Panc1 (cell line): Measurements from ENCODE around the gene SLC38A9. TPM values are rescaled to one million over a fixed set of nuclear protein-coding genes. Genes with fewer than 3 reads are reported as not detected.

ENCODE experiments used
- ATAC-seq: fragments of 200-7000 bp; cut with Tn5 transposase; 2 replicates; pipeline ENCODE4 v1.9.1; 2020; ENCODE audit warnings: mild to moderate bottlenecking, moderate library complexity
- BruUV-seq: library from RNA; stranded (reverse); fragments of 400-500 nt; replicated peaks from 2 replicates; lab custom pipeline; 2021; lab: Mats Ljungman, UMichigan
- CTCF ChIA-PET: fragments of 300-600 bp; sonication (Branson Sonifier 250); formaldehyde crosslinking; loops from one replicate; lab custom pipeline; 2022; ENCODE audit warnings: antibody characterized with exemption; lab: Charles Lee
- POLR2A ChIA-PET: fragments of 300-600 bp; sonication (Branson Sonifier 250); formaldehyde crosslinking; loops from one replicate; lab custom pipeline; 2022; ENCODE audit warnings: antibody characterized with exemption; lab: Charles Lee
- DNase-seq: peaks from one replicate; pipeline ENCODE4 v3.0.0-alpha.2; 2010; ENCODE audit warnings: low read depth, low spot score
- H3K27ac ChIP-seq: 2 replicates; pipeline ENCODE4 v1.5.1; 2011; ENCODE audit warnings: mild to moderate bottlenecking, low read length, inconsistent platforms
- H3K27me3 ChIP-seq: fragments of 200-500 bp; sonication (Bioruptor generic); 2 replicates; pipeline ENCODE4 v1.6.0; 2014; ENCODE audit warnings: low read length, inconsistent platforms; ENCODE audit not compliant: control insufficient read depth, insufficient read depth
- H3K36me3 ChIP-seq: fragments of 200-500 bp; sonication (Bioruptor generic); 2 replicates; pipeline ENCODE4 v1.5.1; 2014; ENCODE audit warnings: inconsistent platforms, mild to moderate bottlenecking, low read length, moderate library complexity; ENCODE audit not compliant: control insufficient read depth, insufficient read depth
- H3K4me1 ChIP-seq: 2 replicates; pipeline ENCODE4 v1.5.1; 2011; ENCODE audit warnings: inconsistent platforms, mild to moderate bottlenecking, low read length, moderate library complexity; ENCODE audit not compliant: control insufficient read depth, insufficient read depth
- H3K4me3 ChIP-seq, 2 experiments: 2 replicates each; pipeline ENCODE4 v1.5.1; 2011 to 2012; ENCODE audit warnings: low read depth in 2 of 2, low read length in 2 of 2, mild to moderate bottlenecking in 2 of 2, inconsistent platforms in 1 of 2, moderate library complexity in 1 of 2
- H3K9me3 ChIP-seq: fragments of 200-500 bp; sonication (Bioruptor generic); 2 replicates; pipeline ENCODE4 v1.5.1; 2014; ENCODE audit warnings: low read depth, mild to moderate bottlenecking, inconsistent platforms, low read length, moderate library complexity; ENCODE audit not compliant: control insufficient read depth, insufficient read depth
- POLR2AphosphoS5 ChIP-seq: IDR thresholded peaks from 2 replicates; pipeline ENCODE4 v1.6.1; 2012; ENCODE audit warnings: mild to moderate bottlenecking, low read depth, low read length, moderate library complexity
- REST ChIP-seq, 2 experiments: IDR thresholded peaks; 2 replicates each; pipeline ENCODE4 v1.6.1; 2011 to 2012; ENCODE audit warnings: low read depth in 2 of 2, control low read depth in 1 of 2, low read length in 1 of 2, mild to moderate bottlenecking in 1 of 2, moderate library complexity in 1 of 2; ENCODE audit not compliant: insufficient read depth in 1 of 2
- SIN3A ChIP-seq: IDR thresholded peaks from 2 replicates; pipeline ENCODE4 v1.6.1; 2012; ENCODE audit warnings: low read depth, mild to moderate bottlenecking, low read length, moderate library complexity, borderline replicate concordance; ENCODE audit not compliant: insufficient read depth
- TCF7L2 ChIP-seq: IDR thresholded peaks from 2 replicates; pipeline ENCODE4 v1.6.1; 2011; ENCODE audit warnings: mild to moderate bottlenecking, low read depth, low read length, inconsistent platforms
- in situ Hi-C: cut with HindIII; loops from 2 replicates; pipeline ENCODE4 v1.10.0; 2016; ENCODE audit warnings: low sequenced_read_pairs, low pct_unique_long_range_greater_than_20kb
- intact Hi-C: fragments of 100-400 bp; cut with micrococcal nuclease; formaldehyde crosslinking; loops from one replicate; pipeline ENCODE4 v1.10.0; 2022; ENCODE audit not compliant: unreplicated experiment
- total RNA-seq: library from RNA; stranded (reverse); gene quantifications from one replicate; pipeline ENCODE4 v1.2.1, GENCODE V29; 2021; ENCODE audit not compliant: unreplicated experiment
- TF ChIP-seq, protein P1 (sequence below): fragments of 450-650 bp; IDR thresholded peaks from 2 replicates; pipeline ENCODE4 v1.5.1; 2017; ENCODE audit warnings: mild to moderate bottlenecking

SLC38A9 gene
- total RNA-seq, 1 experiment from 2014 or later = 12.8 TPM

- Histone ChIP-seq H3K9me3 (no peaks in the 10 kb centered on the region), H3K4me1 (peaks cover 16% of the 10 kb centered on the region), H3K27me3 (no peaks in the 10 kb centered on the region), H3K4me3 (no peak overlapping the region), H3K36me3 (no peaks in the 10 kb centered on the region), H3K27ac (no peak overlapping the region)
- POLR2A ChIA-PET = no interaction called here
- no peak for TF ChIP-seq REST (IDR thresholded peaks at IDR 0.05; ENCODE audit: insufficient read depth in 1 of 2, low read depth in 2 of 2, low read length in 1 of 2)
- no peak for TF ChIP-seq SIN3A
- TF ChIP-seq TCF7L2 = no peak
- in situ Hi-C loops = no loop called here
- ATAC-seq (no peak), DNase-seq (no peak)
- CTCF ChIA-PET = no interaction called here
- intact Hi-C loops = no loop called here
- BruUV-seq = no TSS peak
These were observed 107.5 kb downstream of the SLC38A9 start for GRCh38 chr5:55604611-55605067.

- Histone ChIP-seq H3K4me3 (no peak overlapping the region), H3K27me3 (no peaks in the 10 kb centered on the region), H3K9me3 (no peaks in the 10 kb centered on the region), H3K4me1 (peaks cover 16% of the 10 kb centered on the region), H3K27ac (no peak overlapping the region), H3K36me3 (no peaks in the 10 kb centered on the region)
- in situ Hi-C loops = no loop called here
- BruUV-seq = no TSS peak
- CTCF ChIA-PET = no interaction called here
- ATAC-seq = no peak; the same call in 1 of the 2 replicates
- TF ChIP-seq, protein P1, sequence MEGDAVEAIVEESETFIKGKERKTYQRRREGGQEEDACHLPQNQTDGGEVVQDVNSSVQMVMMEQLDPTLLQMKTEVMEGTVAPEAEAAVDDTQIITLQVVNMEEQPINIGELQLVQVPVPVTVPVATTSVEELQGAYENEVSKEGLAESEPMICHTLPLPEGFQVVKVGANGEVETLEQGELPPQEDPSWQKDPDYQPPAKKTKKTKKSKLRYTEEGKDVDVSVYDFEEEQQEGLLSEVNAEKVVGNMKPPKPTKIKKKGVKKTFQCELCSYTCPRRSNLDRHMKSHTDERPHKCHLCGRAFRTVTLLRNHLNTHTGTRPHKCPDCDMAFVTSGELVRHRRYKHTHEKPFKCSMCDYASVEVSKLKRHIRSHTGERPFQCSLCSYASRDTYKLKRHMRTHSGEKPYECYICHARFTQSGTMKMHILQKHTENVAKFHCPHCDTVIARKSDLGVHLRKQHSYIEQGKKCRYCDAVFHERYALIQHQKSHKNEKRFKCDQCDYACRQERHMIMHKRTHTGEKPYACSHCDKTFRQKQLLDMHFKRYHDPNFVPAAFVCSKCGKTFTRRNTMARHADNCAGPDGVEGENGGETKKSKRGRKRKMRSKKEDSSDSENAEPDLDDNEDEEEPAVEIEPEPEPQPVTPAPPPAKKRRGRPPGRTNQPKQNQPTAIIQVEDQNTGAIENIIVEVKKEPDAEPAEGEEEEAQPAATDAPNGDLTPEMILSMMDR = no peak
- no peak for TF ChIP-seq TCF7L2
- no peak for TF ChIP-seq REST (IDR thresholded peaks at IDR 0.05; ENCODE audit: insufficient read depth in 1 of 2, low read depth in 2 of 2, low read length in 1 of 2)
- TF ChIP-seq SIN3A = no peak
- TF ChIP-seq POLR2AphosphoS5 = no peak
- intact Hi-C loops = no loop called here
- POLR2A ChIA-PET = no interaction called here
- DNase-seq = no peak
These were observed 108.2 kb downstream of the SLC38A9 start for GRCh38 chr5:55603922-55604321.
